Activated CD8-positive, alpha-beta memory T cell treated with anti-CD3 and anti-CD28 coated beads for 1 hour (primary cell): Measurements from ENCODE around the gene KCNN1.
"Not testable (repeated sequence)": the region's sequence is repeated elsewhere in the genome, so short reads cannot be mapped to it uniquely, and the experiment has no call there.

ENCODE experiments used
- DNase-seq, 2 donors: peaks; one replicate each; pipeline ENCODE4 v3.0.0-alpha.2; 2020; ENCODE audit warnings: low read depth in 1 of 2; ENCODE audit errors: extremely low read depth in 1 of 2

Gene KCNN1

DNA sequence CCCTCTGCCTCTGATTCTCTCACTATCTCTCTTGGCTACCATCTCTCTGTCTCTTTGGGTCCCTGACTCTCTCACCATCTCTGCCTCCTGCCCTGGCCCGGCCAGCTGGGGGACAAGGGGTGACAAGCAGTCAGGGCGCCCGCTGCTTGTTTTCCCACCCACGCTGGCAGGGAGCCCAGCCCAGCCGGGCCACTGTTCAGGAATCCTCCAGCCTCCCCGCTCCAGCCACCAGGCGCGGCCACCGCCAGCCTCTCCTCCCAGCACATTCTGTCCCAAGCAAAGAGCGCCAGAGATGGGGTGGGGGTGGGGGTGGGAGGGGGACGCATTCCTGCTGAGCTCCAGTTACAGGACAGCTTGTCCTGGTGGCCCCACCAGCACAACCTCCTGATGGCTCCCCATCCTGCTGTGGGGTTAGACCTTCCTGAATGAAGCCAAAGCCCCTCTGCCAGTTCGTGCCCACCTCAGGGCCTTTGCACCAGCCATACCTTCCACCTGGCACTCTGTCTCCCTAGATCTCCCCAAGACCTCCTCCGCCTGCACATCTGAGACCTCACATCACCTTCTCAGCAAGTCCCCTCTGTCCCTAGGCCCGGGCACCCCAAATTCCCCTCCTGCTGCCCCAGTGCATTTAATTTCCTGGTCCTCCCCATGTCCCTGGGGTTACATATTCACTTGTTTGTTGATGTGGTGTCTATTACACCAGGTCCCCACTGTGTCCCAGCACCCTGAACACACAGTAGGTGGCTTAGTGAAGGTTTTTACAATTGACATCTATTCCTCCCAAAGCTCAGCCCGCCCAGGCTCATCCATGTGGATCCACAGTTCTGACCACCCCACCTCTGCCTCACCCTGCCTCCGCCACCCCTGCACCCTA, 53.5 kb downstream of the KCNN1 start:
- DNase-seq: no peak

DNA sequence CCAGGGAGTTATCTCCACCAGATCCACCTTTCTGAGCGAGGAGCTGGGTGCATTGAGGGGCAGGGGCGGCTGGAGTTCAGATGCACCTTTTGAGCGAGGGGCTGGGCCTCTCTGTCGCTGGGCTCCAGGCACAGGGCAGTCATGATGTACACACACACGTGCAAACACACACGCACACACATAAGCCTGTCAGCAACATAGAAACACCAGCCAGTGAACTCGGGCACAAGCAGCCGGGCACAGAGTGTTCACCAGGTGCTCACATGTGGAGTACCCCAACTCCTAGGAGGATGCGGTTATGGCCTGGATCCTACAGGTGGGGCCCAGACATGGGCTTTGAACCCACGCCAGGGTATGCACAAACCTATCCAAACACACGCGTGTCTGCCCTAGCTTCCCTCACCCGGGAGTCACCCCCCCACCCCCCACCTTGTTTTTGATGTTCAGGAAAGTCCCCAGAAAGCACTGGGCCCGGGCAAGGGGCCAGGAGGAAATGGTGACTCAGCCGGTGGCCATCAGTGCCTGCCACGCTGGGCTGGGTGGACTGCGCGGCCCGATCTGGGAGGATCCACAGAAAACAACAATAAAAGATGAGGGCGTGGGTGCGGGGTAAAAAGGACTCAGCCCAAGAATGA, 54.3 kb downstream of the KCNN1 start:
- peak; percentile 56 to 61 for DNase-seq

DNA sequence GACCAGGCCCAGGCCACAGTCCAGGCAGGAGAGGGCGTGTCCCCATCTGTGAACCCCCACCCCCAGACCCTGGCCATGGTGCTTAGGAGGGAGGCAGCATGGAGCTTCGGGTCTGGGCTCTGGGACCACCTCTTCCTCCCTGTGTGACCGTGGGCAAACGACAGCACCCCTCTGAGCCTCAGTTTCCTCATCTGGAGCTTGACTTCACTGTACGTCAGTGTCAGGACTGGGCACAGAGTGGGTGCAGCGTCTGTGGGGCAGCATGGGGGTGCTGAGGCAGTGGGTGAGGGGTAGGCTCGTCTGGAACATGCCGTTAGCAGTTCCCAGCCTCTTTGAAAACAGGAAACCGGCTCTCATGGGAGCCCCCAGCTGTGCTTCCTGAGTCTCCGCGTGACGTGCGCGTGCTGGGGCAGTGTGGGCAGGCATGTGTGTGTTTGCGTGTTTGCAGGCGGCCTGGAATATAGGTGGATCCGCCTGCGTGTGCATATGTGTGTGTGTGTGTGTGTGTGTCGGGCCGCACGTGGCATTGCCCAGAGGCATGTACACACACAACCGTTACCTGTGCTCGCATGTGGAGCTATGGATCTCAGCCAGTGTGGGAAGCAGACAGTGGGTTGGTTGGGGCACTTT, 56.8 kb downstream of the KCNN1 start:
- DNase-seq: peak in 1 of 2 donors; percentile 62

DNA sequence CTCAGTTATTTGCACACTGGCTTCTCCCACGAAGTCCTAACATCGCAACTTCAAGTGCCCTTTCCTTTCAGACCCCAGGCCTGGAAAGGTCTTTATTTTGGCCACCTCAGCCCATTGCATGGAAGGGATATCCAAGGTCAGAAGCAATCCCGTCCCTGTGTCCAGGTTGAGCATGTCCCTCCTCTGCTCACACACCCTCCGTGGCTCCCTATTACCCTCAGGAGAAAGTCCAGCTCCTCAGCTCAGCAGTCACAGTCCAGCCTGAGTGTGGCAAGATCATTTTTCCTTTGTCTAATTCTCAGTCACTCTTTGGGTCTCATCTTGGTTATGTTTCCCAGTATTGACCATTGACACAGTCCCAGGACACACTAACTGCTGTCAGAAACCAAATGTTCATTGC, 60.2 kb downstream of the KCNN1 start:
- no peak for DNase-seq

DNA sequence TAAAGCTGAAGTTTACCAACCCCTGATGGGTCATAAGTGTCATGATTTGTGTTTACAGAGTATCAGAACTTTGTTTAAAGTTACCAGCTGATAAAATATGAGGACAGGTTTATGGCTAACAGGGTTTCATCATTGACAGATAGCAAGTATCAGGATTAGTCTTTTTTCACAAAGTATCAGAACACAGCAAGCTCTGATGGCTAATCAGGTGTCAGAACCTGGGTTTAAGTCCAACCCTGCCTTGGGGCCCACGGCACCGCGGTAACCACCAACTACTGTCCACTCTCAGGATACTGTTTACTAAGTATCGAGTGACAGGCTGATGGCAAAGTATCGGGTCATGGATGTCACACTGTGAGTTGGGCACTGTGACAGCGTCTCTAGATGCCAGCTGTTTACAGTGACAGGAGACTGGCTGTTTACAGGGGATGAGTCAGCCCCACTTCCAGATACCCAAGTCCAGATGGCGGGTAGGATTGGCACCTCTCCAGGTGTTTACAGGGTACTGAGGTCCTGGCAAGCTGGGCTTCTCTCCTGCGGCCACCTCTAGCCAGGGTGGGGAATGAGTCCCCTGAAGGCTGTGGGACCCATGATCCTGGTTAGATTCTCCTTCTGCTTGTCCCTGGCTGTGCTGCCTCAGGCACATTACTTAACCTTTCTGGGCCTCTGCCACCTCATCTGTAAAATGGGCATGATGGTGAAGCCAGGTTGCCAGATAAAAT, 62.9 kb downstream of the KCNN1 start:
- DNase-seq: no peak

DNA sequence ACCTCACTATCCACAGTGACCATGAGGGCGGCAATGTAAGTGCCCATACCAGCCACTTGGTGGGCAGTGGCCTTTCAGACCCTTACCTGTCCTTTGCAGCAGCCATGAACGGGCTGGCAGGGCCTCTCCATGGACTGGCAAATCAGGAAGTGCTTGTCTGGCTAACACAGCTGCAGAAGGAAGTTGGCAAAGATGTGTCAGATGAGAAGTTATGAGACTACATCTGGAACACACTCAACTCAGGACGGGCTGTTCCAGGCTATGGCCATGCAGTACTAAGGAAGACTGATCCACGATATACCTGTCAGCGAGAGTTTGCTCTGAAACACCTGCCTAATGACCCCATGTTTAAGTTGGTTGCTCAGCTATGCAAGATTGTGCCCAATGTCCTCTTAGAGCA, 64.5 kb downstream of the KCNN1 start:
- not testable (repeated sequence) for DNase-seq

DNA sequence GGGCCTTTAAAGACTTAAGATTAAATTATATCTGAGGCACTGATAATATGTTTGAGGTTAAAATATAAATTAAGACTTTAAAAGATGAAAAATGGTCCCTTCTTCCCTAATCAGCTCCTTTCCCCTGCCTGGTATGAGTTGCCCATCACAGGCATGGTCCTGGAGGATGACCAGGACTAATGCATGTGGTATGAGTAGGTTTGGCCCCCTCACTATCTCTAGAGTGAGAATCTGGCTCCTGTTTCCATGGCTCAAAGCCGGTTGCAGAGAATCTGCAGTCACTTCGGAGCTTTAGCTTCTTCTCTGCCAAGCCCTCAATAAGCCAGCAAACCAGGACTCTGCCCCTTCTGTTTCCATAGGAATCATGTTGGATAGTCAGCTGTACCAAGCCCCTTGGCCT, 65.2 kb downstream of the KCNN1 start:
- DNase-seq: not testable (repeated sequence)

DNA sequence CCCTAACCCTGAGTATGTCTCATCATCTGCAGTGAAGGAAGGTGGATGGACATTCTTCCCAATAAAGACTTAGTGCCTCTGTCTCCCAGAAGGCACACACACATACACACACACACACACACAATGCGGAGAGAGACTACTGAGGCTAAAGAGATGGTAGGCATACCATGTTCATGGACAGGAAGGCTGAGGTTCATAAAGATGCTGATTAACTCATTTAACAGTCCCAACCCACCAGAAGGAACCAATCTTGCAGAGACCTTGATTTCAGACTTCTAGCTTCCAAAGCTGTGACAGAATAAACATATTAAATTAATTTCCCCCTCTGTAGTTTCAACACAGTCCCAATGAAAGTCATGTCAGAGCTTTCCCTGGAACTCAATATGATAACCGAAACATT, 74.1 kb downstream of the KCNN1 start:
- no peak for DNase-seq

DNA sequence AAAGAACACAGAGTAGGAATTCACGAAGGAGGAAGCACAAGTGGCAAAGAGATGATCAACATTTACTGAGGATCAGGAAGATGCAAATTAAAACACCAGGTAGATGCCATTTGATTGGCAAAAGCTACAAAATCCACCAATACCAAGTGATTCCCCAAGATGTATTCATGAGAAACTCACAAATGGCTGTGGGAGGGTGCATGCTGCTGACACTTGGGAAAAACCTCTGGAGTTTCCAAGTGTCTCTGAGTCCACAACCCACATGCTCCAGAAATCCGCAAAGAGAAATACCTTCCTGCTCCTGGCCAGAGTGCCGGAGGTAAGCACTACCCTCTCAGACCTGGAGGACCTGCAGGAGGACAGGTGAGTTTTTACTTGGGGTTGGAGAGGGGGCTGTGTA, 76.8 kb downstream of the KCNN1 start:
- DNase-seq: no peak

DNA sequence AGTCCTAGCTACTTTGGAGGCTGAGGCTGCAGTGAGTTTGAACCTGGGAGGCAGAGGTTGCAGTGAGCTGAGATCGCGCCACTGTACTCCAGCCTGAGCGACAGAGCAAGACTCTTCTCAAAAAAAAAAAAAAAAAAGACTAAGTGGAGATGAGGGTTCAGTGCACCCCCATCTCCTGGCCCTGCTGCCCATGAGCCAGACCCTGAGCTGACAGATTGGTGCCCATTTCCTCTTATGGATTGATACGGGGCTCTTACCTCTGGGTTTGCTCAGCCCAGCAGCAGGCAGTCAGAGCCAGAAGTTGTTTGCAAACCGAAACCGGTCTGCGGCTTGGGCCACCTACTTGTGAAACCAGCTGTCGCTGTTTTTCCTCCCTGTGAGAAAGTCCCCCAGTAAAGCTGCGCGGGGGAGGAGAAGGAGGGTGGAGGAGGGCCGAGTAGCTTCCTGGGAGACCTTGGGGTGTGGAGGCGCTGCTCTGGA, 78.0 kb downstream of the KCNN1 start:
- DNase-seq: peak; percentile 56 to 67

DNA sequence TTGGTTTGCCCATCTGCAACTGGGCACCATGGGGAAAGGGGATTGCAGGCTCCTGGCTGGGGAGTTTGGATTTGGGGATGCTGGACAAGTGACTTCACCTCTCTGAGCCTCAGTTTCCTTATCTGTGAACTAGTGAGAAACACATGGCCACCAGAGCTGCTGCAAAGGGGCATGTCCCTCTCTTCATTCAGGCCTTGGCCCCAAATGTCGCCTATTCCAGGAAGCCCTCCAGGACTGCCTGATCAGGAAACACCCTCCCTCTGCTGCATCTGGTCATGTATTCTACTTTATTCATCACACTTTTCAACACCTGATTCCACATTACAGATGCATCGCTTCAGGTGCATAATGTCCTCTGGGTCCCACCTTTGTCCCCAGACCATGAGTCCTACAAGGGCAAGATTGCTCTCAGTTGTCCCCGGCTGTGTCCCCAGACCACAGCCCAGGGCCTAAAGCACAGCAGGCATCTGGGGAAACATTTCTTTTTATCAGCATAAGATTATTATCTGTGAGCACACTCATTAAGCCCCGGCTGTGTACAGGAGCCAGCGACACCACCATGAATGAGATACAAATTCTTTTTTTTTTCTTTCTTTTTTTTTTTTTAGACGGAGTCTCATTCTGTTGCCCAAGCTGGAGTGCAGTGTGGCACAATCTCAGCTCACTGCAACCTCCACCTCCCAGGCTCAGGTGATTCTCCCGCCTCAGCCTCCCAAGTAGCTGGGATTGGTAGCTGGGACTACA, 78.6 kb downstream of the KCNN1 start:
- DNase-seq: no peak

DNA sequence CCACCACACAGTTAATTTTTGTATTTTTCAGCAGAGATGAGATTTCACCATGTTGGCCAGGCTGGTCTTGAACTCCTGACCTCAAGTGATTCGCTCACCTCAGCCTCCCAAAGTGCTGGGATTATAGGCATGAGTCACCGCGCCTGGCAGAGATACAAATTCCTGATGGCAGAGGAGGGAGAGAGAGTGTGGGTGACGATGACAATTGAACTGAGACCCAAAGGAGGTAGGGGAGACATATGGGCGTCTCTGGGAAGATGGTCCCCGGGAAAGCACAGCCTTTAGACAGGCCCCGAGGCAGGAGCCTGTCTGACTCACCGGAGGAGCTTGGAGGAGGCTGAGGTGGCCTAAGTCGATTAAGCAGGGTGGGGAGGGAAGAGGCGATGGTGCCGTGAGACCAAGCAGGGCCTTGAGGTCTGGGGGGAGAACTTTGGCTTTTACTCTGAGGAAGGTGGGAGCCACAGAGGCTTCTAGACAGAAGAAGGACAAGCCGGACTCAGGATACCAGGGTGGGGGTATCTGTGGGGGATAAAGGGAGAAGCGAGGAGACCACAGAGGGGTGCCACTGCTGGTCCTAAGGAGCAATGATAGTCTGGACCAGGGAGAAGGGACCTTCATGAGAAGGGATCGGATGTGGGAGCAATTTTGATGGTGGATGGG, 79.3 kb downstream of the KCNN1 start:
- no peak for DNase-seq

DNA sequence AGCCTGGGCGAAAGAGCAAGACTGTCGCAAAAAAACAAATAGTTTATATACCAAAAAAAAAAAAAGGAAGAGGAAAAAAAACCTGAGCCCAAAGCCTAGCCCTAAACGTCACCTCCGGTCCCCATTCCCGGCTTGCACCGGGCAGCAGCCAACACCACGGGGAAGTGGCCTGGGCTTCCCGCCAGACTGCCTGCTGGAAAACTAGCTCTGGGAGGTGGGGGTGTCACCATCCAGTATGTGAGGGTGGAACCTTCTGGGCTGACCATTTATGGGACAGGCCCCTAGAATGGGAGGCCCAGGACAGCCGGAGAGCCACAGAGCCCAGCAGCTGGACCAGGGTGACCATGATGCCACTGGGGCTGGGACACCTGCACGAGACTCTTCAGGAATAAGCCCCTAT, 82.5 kb downstream of the KCNN1 start:
- no peak for DNase-seq
